SK-N-SH (cell line): ENCODE results near the gene UMODL1.

Experiments used
- EP300 ChIP-seq, 2 experiments: IDR thresholded peaks; 2 replicates each; pipeline versions ENCODE4 v1.4.0 to v1.6.1; 2012; ENCODE audit warnings: borderline replicate concordance in 1 of 2, low read depth in 1 of 2, low read length in 1 of 2
- POLR2AphosphoS5 ChIP-seq: IDR thresholded peaks from 2 replicates; pipeline ENCODE4 v1.6.1; 2012; ENCODE audit warnings: low read depth, low read length
- TF ChIP-seq, protein P1 (sequence below): fragments of 200-600 bp; sonication (generic); IDR thresholded peaks from 2 replicates; pipeline ENCODE4 v1.6.1; 2017; ENCODE audit warnings: antibody characterized with exemption, mild to moderate bottlenecking, moderate library complexity

- TF ChIP-seq, protein P1, sequence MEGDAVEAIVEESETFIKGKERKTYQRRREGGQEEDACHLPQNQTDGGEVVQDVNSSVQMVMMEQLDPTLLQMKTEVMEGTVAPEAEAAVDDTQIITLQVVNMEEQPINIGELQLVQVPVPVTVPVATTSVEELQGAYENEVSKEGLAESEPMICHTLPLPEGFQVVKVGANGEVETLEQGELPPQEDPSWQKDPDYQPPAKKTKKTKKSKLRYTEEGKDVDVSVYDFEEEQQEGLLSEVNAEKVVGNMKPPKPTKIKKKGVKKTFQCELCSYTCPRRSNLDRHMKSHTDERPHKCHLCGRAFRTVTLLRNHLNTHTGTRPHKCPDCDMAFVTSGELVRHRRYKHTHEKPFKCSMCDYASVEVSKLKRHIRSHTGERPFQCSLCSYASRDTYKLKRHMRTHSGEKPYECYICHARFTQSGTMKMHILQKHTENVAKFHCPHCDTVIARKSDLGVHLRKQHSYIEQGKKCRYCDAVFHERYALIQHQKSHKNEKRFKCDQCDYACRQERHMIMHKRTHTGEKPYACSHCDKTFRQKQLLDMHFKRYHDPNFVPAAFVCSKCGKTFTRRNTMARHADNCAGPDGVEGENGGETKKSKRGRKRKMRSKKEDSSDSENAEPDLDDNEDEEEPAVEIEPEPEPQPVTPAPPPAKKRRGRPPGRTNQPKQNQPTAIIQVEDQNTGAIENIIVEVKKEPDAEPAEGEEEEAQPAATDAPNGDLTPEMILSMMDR, result no peak
- TF ChIP-seq POLR2AphosphoS5, result no peak
- no peak for TF ChIP-seq EP300 (IDR thresholded peaks at IDR 0.05; ENCODE audit: borderline replicate concordance in 1 of 2, low read depth in 1 of 2, low read length in 1 of 2)
Measured at GRCh38 chr21:42089093-42089631, 18.0 kb downstream of the UMODL1 start.
